OCI-LY1 (cell line): ENCODE measurements around the gene LRP5.

Experiments
- H2AFZ ChIP-seq: fragments of 200-600 bp; sonication (generic), shearing (Covaris generic); 2 replicates; pipeline ENCODE4 v1.6.0; 2014; ENCODE audit warnings: antibody characterized with exemption, mild to moderate bottlenecking, low read length
- H3F3A ChIP-seq: fragments of 200-600 bp; sonication (generic), shearing (Covaris generic); 2 replicates; pipeline ENCODE4 v1.6.0; 2014; ENCODE audit warnings: mild to moderate bottlenecking, antibody characterized with exemption, low read length, moderate library complexity; ENCODE audit not compliant: insufficient read depth
- H3K27ac ChIP-seq: fragments of 200-600 bp; sonication (generic); 2 replicates; pipeline ENCODE4 v1.5.1; 2014; ENCODE audit warnings: low read length, mixed run types, mild to moderate bottlenecking, low read depth; ENCODE audit not compliant: poor library complexity, severe bottlenecking
- H3K27me3 ChIP-seq: fragments of 200-600 bp; sonication (generic); 2 replicates; pipeline ENCODE4 v1.6.0; 2014; ENCODE audit warnings: antibody characterized with exemption, mild to moderate bottlenecking, low read length, moderate library complexity; ENCODE audit not compliant: insufficient read depth
- H3K36me3 ChIP-seq: fragments of 200-600 bp; sonication (generic); 2 replicates; pipeline ENCODE4 v1.6.1; 2014; ENCODE audit warnings: mild to moderate bottlenecking, antibody characterized with exemption, low read length, moderate library complexity, mixed read lengths; ENCODE audit not compliant: insufficient read depth
- H3K4me1 ChIP-seq: fragments of 200-600 bp; sonication (generic); 2 replicates; pipeline ENCODE4 v1.5.1; 2014; ENCODE audit warnings: mild to moderate bottlenecking, low read length, moderate library complexity; ENCODE audit not compliant: insufficient read depth, severe bottlenecking
- H3K4me2 ChIP-seq: fragments of 200-600 bp; sonication (generic), shearing (Covaris generic); 2 replicates; pipeline ENCODE4 v1.6.1; 2014; ENCODE audit warnings: low read length
- H3K4me3 ChIP-seq: fragments of 200-600 bp; sonication (generic); 2 replicates; pipeline ENCODE4 v1.5.1; 2014; ENCODE audit warnings: low read length, low read depth, mild to moderate bottlenecking, mixed read lengths; ENCODE audit not compliant: poor library complexity, severe bottlenecking
- H3K79me2 ChIP-seq: fragments of 200-600 bp; shearing (Covaris generic); 2 replicates; pipeline ENCODE4 v1.6.1; 2016; ENCODE audit warnings: mixed run types, low read length, mixed read lengths; ENCODE audit not compliant: insufficient read depth
- H3K9ac ChIP-seq: fragments of 200-600 bp; sonication (generic), shearing (Covaris generic); 2 replicates; pipeline ENCODE4 v1.6.1; 2014; ENCODE audit warnings: mild to moderate bottlenecking, low read length, mixed read lengths
- H3K9me2 ChIP-seq: fragments of 200-600 bp; sonication (generic), shearing (Covaris generic); 2 replicates; pipeline ENCODE4 v1.6.1; 2014; ENCODE audit warnings: low read depth, mild to moderate bottlenecking, low read length, mixed read lengths
- H3K9me3 ChIP-seq: fragments of 200-600 bp; shearing (Covaris generic); 2 replicates; pipeline ENCODE4 v1.6.1; 2014; ENCODE audit warnings: low read length, mixed read lengths
- H4K20me1 ChIP-seq: fragments of 200-600 bp; sonication (generic), shearing (Covaris generic); 2 replicates; pipeline ENCODE4 v1.6.0; 2016; ENCODE audit warnings: mild to moderate bottlenecking, low read length; ENCODE audit not compliant: insufficient read depth
- EZH2 ChIP-seq: fragments of 200-600 bp; sonication (generic), shearing (Covaris generic); IDR thresholded peaks from 2 replicates; pipeline ENCODE4 v1.8.0; 2017; ENCODE audit warnings: borderline replicate concordance, mixed run types, mild to moderate bottlenecking, antibody characterized with exemption, low read length, moderate library complexity, mixed read lengths
- TF ChIP-seq, protein P1 (sequence below): fragments of 200-600 bp; sonication (generic), shearing (Covaris generic); IDR thresholded peaks from 2 replicates; pipeline ENCODE4 v1.5.1; 2017; ENCODE audit warnings: mild to moderate bottlenecking, antibody characterized with exemption, low read length, moderate library complexity, mixed read lengths

LRP5 gene

DNA sequence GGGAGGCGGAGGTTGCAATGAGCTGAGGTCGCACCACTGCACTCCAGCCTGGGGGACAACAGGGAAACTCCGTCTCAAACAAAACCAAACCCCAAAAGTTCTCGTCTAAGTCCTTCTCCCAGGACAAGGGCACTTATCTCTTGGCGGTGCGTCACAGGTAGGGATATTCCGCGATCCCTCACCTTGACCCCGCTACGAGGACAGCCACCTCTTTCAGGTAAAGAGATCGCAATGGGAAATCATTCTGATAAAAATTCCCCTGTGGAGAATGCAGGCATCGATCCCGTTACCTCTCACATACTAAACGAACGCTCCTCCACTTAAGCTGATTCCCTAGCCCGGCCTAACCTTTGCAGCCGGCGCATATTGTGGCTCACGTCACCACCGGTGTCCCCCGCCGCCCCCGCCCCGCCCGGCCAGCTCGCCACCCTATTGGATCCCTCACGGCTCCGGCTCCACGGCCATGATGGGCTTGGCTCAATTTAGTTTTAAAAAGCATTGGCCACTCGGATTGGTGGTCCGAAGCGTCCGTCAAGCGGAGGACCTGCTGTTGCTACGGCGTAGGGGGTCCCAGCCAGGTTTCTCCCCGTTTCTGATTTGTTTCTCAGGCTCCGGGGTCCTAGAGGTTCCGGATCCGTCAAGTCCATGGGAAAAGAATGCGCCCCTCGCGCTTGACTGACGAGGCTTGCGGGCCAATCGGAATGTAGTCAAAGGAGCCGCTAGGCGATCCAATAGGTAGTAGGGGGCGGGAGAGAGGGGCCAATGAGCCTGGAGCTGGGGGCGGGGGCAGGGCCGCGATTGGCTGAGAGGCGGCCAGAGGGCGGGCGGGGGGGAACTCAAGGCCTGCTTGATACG is 147.7 kb downstream of the LRP5 start:
- H3K4me1 ChIP-seq, result peaks cover 40% of the 10 kb centered on the region
- 0 out of 2 replicates have a peak, but pooled peaks cover 3% of the 10 kb centered on the region for H4K20me1 ChIP-seq
- TF ChIP-seq, protein P1, sequence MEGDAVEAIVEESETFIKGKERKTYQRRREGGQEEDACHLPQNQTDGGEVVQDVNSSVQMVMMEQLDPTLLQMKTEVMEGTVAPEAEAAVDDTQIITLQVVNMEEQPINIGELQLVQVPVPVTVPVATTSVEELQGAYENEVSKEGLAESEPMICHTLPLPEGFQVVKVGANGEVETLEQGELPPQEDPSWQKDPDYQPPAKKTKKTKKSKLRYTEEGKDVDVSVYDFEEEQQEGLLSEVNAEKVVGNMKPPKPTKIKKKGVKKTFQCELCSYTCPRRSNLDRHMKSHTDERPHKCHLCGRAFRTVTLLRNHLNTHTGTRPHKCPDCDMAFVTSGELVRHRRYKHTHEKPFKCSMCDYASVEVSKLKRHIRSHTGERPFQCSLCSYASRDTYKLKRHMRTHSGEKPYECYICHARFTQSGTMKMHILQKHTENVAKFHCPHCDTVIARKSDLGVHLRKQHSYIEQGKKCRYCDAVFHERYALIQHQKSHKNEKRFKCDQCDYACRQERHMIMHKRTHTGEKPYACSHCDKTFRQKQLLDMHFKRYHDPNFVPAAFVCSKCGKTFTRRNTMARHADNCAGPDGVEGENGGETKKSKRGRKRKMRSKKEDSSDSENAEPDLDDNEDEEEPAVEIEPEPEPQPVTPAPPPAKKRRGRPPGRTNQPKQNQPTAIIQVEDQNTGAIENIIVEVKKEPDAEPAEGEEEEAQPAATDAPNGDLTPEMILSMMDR, result no peak
- TF ChIP-seq EZH2, result no peak
- peak overlapping the region; percentile 99 for H3K4me3 ChIP-seq
- no peaks in the 10 kb centered on the region for H3K9me3 ChIP-seq
- H3K27me3 ChIP-seq, result no peaks in the 10 kb centered on the region; the same call in 1 of the 2 replicates
- no peaks in the 10 kb centered on the region for H3K9me2 ChIP-seq
- H3K4me2 ChIP-seq, result peak overlapping the region; percentile 67
- H2AFZ ChIP-seq, result no peak overlapping the region
- peak overlapping the region; percentile 76 for H3K27ac ChIP-seq
- H3F3A ChIP-seq, result no peaks in the 10 kb centered on the region
- peak overlapping the region; percentile 93 for H3K9ac ChIP-seq
- peaks cover 42% of the 10 kb centered on the region for H3K79me2 ChIP-seq
- peaks cover 11% of the 10 kb centered on the region; the same call in 1 of the 2 replicates for H3K36me3 ChIP-seq

DNA sequence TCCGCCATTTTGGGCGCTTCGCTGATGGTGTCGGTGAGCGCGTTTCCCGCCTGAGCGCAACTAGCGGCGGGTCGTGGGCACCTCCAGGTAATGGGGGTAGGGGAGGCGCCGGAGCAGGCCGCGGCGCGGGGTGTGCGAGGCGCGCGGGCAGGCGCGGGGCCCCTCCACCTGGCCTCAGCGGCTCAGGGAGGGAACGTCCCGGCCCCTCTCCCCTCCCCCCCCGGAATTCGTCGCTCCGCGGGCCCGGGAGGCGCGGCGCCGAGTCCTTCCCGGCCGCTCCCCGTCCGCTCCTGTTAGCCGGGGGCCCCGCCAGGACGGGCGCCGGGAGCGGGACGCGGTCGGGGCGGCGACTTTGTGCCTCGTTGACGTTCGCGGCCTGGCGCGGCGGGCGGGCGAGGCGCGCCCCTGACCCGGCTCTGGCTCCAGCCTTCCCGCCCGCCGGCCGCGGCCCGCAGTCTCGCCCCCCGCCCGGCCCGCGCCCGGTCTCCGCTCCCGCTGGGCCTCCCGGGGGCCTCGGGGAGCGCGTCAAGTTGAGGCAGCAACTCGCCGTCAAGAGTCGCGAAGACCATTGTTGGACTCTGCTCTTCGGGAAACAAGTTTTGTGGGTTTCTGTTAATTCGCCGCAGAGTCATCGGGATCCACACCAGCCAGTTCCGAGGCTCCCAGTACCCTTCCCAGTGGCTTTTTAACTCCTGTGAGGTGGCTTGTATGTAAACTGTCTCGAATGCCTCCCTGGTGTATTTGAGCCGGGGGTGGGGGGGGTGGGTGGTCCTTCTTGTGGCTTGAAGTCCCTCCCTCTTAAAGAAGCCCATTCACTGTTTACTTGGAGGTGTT is 148.6 kb downstream of the LRP5 start, which contains the start of gene PPP6R3:
TSS of gene PPP6R3 (plus strand) at position 12 of the 834 bp plus-strand sequence. CDS start 76,913 bp downstream, outside the sequence.
- Histone ChIP-seq H3K4me2 (peak within 1 kb of the TSS; percentile 100), H3K4me3 (peak within 1 kb of the TSS; percentile 99), H3K79me2 (peaks cover 50% of the 10 kb centered on the region), H3K9ac (peak within 1 kb of the TSS; percentile 93), H3F3A (no peaks in the 10 kb centered on the region), H2AFZ (no peak within 1 kb of the TSS), H3K27me3 (no peaks in the 10 kb centered on the region; the same call in 1 of the 2 replicates), H4K20me1 (0 out of 2 replicates have a peak, but pooled peaks cover 3% of the 10 kb centered on the region), H3K9me3 (no peaks in the 10 kb centered on the region), H3K27ac (peak within 1 kb of the TSS; percentile 76), H3K36me3 (peaks cover 18% of the 10 kb centered on the region; the same call in 1 of the 2 replicates), H3K4me1 (peaks cover 40% of the 10 kb centered on the region), H3K9me2 (no peaks in the 10 kb centered on the region)
- TF ChIP-seq EZH2, result no peak
- TF ChIP-seq, protein P1, result no peak

DNA sequence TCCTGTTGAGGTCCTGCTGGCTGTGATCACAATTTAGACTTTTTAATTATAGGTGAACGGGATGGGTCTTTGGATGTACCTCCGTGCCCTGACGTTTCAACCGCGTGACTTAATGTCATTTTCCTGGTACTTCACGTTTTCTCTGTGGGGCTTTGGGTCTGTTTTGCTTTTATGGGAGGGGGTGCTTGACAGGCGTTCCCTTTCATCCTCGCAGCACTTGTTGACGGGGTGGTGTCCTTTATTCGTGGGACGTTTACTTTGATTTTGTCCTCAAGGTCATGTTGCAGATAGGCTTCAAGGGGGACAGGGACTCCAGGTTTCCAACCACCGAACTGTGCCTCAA is 149.2 kb downstream of the LRP5 start:
- Histone ChIP-seq H3F3A (no peaks in the 10 kb centered on the region), H3K9ac (peak overlapping the region; percentile 93), H4K20me1 (0 out of 2 replicates have a peak, but pooled peaks cover 3% of the 10 kb centered on the region), H3K4me2 (peak overlapping the region; percentile 100), H3K9me2 (no peaks in the 10 kb centered on the region), H3K36me3 (peaks cover 21% of the 10 kb centered on the region; the same call in 1 of the 2 replicates), H3K79me2 (peaks cover 56% of the 10 kb centered on the region), H3K9me3 (no peaks in the 10 kb centered on the region), H3K4me1 (peaks cover 40% of the 10 kb centered on the region), H3K4me3 (peak overlapping the region; percentile 99), H3K27ac (no peak overlapping the region), H3K27me3 (no peaks in the 10 kb centered on the region; the same call in 1 of the 2 replicates), H2AFZ (no peak overlapping the region)
- TF ChIP-seq EZH2, result no peak
- TF ChIP-seq, protein P1, result no peak
